Measurements from ENCODE around the gene RHOH.

Gene RHOH

DNA sequence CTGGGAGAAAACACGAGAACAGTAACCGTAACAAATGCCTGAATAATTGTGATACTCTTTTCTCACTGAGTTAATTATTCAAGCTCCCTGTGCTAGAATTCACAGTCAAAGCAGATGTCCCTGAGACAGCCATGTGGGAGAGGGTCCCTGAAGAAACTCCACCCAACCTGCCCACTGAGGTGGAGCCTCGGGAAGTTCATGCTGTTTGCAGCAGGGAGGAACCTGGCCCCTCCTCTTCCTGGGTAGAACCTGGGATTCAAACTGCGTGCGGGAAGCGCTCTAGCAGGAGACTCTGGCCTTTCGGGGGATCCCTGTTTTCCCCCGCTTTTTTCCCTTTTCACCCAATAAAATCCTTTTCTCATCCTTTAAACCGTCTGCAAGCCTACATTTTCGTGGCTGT lies 20.2 kb upstream of the RHOH start:
- ATAC-seq, result no peak
- TF ChIP-seq ISL1 (CRISPR knock-in tag; IDR thresholded peaks at IDR 0.05), result no peak
- TF ChIP-seq TCF4 (CRISPR knock-in tag; IDR thresholded peaks at IDR 0.05; ENCODE audit: borderline replicate concordance), result no peak
- no peak for TF ChIP-seq RARB (CRISPR knock-in tag; IDR thresholded peaks at IDR 0.05)
- no peak for TF ChIP-seq ZNF565 (CRISPR knock-in tag; conservative IDR thresholded peaks at IDR 0.05; ENCODE audit: low read depth)
- no peak for TF ChIP-seq TOX (CRISPR knock-in tag; IDR thresholded peaks at IDR 0.05; ENCODE audit: borderline replicate concordance)
- TF ChIP-seq ZNF70 (CRISPR knock-in tag; IDR thresholded peaks at IDR 0.05), result no peak
- no peak for TF ChIP-seq OSR1 (CRISPR knock-in tag; IDR thresholded peaks at IDR 0.05)
- TF ChIP-seq CSDC2 (CRISPR knock-in tag; IDR thresholded peaks at IDR 0.05), result no peak
- TF ChIP-seq, protein P1, sequence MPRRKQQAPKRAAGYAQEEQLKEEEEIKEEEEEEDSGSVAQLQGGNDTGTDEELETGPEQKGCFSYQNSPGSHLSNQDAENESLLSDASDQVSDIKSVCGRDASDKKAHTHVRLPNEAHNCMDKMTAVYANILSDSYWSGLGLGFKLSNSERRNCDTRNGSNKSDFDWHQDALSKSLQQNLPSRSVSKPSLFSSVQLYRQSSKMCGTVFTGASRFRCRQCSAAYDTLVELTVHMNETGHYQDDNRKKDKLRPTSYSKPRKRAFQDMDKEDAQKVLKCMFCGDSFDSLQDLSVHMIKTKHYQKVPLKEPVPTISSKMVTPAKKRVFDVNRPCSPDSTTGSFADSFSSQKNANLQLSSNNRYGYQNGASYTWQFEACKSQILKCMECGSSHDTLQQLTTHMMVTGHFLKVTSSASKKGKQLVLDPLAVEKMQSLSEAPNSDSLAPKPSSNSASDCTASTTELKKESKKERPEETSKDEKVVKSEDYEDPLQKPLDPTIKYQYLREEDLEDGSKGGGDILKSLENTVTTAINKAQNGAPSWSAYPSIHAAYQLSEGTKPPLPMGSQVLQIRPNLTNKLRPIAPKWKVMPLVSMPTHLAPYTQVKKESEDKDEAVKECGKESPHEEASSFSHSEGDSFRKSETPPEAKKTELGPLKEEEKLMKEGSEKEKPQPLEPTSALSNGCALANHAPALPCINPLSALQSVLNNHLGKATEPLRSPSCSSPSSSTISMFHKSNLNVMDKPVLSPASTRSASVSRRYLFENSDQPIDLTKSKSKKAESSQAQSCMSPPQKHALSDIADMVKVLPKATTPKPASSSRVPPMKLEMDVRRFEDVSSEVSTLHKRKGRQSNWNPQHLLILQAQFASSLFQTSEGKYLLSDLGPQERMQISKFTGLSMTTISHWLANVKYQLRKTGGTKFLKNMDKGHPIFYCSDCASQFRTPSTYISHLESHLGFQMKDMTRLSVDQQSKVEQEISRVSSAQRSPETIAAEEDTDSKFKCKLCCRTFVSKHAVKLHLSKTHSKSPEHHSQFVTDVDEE (CRISPR knock-in tag; IDR thresholded peaks at IDR 0.05), result no peak
- TF ChIP-seq, protein P2, sequence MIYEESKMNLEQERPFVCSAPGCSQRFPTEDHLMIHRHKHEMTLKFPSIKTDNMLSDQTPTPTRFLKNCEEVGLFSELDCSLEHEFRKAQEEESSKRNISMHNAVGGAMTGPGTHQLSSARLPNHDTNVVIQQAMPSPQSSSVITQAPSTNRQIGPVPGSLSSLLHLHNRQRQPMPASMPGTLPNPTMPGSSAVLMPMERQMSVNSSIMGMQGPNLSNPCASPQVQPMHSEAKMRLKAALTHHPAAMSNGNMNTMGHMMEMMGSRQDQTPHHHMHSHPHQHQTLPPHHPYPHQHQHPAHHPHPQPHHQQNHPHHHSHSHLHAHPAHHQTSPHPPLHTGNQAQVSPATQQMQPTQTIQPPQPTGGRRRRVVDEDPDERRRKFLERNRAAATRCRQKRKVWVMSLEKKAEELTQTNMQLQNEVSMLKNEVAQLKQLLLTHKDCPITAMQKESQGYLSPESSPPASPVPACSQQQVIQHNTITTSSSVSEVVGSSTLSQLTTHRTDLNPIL (CRISPR knock-in tag; IDR thresholded peaks at IDR 0.05; ENCODE audit: low read depth), result no peak
- TF ChIP-seq PPARA (CRISPR knock-in tag; IDR thresholded peaks at IDR 0.05; ENCODE audit: borderline replicate concordance), result no peak
- no peak for TF ChIP-seq ARNTL (CRISPR knock-in tag; IDR thresholded peaks at IDR 0.05; ENCODE audit: borderline replicate concordance, low read depth)
- no peak for TF ChIP-seq PATZ1 (CRISPR knock-in tag; IDR thresholded peaks at IDR 0.05; ENCODE audit: borderline replicate concordance)

GRCh38 chr4:40177591-40177990 lies 19.2 kb upstream of the RHOH start:
- no peak for TF ChIP-seq RARB (CRISPR knock-in tag; IDR thresholded peaks at IDR 0.05)
- TF ChIP-seq BACH2 (CRISPR knock-in tag; IDR thresholded peaks at IDR 0.05; ENCODE audit: borderline replicate concordance), result no peak
- TF ChIP-seq, protein P1 (CRISPR knock-in tag; IDR thresholded peaks at IDR 0.05), result no peak
- no peak for TF ChIP-seq ISL1 (CRISPR knock-in tag; IDR thresholded peaks at IDR 0.05)
- no peak for TF ChIP-seq GLIS3 (CRISPR knock-in tag; IDR thresholded peaks at IDR 0.05)
- TF ChIP-seq CSDC2 (CRISPR knock-in tag; IDR thresholded peaks at IDR 0.05), result no peak
- TF ChIP-seq, protein P3, sequence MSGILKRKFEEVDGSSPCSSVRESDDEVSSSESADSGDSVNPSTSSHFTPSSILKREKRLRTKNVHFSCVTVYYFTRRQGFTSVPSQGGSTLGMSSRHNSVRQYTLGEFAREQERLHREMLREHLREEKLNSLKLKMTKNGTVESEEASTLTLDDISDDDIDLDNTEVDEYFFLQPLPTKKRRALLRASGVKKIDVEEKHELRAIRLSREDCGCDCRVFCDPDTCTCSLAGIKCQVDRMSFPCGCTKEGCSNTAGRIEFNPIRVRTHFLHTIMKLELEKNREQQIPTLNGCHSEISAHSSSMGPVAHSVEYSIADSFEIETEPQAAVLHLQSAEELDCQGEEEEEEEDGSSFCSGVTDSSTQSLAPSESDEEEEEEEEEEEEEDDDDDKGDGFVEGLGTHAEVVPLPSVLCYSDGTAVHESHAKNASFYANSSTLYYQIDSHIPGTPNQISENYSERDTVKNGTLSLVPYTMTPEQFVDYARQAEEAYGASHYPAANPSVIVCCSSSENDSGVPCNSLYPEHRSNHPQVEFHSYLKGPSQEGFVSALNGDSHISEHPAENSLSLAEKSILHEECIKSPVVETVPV (CRISPR knock-in tag; IDR thresholded peaks at IDR 0.05), result no peak
- TF ChIP-seq ARNTL (CRISPR knock-in tag; IDR thresholded peaks at IDR 0.05; ENCODE audit: borderline replicate concordance, low read depth), result no peak
- TF ChIP-seq TCF4 (CRISPR knock-in tag; IDR thresholded peaks at IDR 0.05; ENCODE audit: borderline replicate concordance), result no peak
- TF ChIP-seq PPARA (CRISPR knock-in tag; IDR thresholded peaks at IDR 0.05; ENCODE audit: borderline replicate concordance), result no peak
- TF ChIP-seq OSR1 (CRISPR knock-in tag; IDR thresholded peaks at IDR 0.05), result no peak
- TF ChIP-seq ZNF70 (CRISPR knock-in tag; IDR thresholded peaks at IDR 0.05), result no peak
- TF ChIP-seq ZC3H10 (CRISPR knock-in tag; IDR thresholded peaks at IDR 0.05), result no peak
- TF ChIP-seq ZNF8 (CRISPR knock-in tag; IDR thresholded peaks at IDR 0.05), result no peak
- TF ChIP-seq ZFP30 (CRISPR knock-in tag; IDR thresholded peaks at IDR 0.05), result no peak
- no peak for TF ChIP-seq POU6F1 (CRISPR knock-in tag; IDR thresholded peaks at IDR 0.05; ENCODE audit: borderline replicate concordance, low read depth)
- ATAC-seq, result no peak

Data from SK-N-SH treated with all-trans-retinoic acid at 6 μM for 48 hours (cell line).